SH-SY5Y (cell line): Measurements from ENCODE around the gene SARDH.

Experiments
- GATA2 ChIP-seq: IDR thresholded peaks from 2 replicates; pipeline ENCODE4 v1.6.1; 2011; ENCODE audit warnings: mild to moderate bottlenecking, low read depth, low read length
- GATA3 ChIP-seq: IDR thresholded peaks from 2 replicates; pipeline ENCODE4 v1.6.1; 2011; ENCODE audit warnings: low read depth, mild to moderate bottlenecking, low read length, moderate library complexity

SARDH gene

DNA sequence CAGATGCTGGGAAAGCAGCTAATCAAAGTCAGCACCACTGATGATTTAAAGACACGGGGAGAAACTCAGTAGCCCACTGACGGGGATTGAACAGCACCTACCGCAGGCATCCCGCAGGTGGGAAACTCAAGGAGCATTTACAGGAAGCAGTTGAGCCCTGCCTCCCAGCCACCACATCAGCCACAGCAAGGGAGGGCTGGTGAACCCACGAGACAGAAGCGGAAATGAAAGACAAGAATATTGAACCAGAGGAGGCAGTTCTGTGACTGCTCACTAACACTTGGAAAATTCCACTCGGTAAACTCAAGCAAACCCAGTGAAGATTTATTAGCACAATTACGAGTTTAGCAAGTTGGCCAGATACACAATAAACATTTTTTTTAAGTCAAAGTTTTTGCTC is 118.4 kb downstream of the SARDH start:
- TF ChIP-seq GATA3 (no peak), GATA2 (no peak)

DNA sequence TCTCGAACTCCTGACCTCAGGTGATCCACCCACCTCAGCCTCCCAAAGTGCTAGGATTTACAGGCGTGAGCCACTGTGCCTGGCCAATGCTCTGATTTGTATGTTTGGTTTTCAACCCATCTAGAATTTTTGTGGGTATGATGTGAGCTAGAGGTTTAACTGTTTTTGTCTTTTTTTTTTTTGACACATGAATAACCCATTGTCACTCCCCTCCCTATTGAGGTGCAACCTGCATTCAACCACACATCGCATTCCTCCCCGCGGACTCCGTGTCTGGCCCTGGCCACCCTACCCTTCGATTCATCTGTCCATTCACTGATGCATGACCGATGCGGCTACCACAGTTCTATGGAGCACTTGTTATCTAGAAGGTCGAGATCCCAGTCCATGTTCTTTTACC is 119.4 kb downstream of the SARDH start:
- TF ChIP-seq GATA3 (no peak), GATA2 (no peak)

DNA sequence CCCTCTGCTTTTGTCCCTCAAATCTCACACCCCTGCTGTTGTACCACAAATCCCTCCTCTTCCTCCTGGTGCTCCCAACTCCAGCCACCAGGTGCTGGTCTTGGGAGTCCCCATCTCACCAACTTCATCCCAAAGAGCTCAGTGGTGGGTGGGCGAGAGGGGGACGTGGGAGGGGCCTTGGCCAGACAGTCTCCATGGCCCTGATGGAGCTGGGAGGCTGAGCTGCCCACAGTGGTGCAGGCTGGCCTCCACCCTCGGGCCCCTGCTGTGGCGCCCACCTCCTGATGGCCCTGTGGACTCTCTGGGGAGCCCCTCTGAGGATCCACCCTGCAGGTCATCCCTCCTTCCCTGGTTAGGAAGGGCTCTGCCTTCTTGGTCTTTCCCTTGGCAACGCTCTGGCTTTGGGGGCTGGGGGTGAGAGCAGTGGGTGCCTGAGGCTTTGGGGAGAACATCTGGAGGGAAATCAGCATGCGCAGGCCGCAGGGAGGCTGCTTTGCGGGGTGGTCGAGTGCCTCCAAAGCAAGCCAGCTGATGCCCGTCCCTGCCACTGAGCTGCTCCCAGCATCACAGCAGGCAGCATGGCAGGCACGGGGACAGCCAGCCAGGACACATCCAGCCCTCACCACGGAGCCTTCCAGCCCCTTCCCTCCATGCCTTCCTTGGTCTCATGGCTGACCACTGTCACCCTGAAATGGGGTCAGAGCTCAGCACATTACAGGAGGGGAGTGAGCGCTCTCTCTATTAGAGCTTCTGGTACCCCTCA is 121.3 kb downstream of the SARDH start:
- TF ChIP-seq GATA3, result no peak
- TF ChIP-seq GATA2, result no peak

DNA sequence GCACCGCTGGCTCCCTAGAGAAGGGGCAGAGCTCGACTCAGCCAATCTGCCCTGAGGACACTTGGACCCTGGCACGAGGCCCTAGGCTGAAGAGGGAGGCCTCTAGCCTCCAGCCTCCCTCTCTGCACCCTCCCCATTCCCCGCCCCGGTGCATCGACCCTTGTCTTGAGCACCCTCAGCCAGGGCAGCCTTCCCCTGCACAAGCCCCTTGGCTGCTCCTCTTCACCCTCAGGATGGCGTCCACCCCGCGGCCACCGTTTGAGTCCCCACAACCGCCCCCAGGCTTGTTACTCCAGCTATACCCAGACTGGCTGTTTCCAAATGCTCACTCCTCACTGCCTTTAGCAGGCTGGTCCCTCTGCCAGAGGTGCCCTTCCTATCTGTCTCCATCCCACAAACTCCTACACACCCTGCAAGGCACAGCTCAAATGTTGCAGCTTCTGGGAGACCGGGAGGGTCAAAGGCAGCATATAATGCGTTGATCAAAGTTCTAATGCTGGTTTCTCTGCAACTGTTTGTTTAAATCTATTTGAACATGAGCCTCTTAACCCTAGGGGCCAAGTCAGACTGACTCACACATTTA is 122.5 kb downstream of the SARDH start:
- no peak for TF ChIP-seq GATA2
- no peak for TF ChIP-seq GATA3

DNA sequence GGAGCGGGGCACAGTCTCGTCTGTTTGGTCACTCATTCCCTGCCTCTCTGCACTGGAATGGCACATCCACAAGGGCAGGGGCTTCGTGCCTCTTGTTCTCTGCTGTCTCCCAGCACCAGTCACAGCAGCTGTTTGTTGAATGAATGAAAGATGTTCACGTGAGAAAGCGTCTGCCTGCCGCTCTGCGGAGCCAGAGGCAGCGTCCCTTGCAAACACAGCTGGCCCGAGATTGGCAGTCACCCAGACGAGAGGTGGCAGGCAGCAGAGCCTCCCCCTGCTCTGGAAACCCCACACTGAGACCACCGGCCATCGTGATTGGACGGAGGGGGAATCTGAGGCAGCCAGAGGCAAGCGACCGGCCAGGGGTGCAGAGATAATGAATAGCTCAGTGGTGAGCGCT is 123.0 kb downstream of the SARDH start:
- TF ChIP-seq GATA2 (no peak), GATA3 (no peak)

DNA sequence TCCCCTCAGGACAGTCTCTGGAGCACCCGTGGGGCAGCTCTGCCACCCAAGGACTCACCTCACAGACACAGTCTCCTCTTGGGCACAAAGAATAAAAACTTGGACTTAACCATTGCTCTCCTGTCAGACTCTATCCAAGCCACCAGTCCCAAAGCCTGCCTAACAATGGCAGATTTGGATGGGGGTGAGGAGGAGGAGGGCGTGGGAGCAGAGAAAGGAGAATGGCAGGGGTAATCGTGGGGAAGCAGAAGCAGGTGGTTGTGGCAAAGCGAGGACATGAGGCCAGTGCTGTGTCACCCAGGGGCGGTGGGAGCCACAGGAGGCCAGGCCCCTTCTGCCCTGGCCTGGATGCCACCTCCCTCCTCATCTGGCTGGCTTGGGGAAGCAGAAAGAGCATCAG is 123.5 kb downstream of the SARDH start:
- TF ChIP-seq GATA3 (no peak), GATA2 (no peak)

DNA sequence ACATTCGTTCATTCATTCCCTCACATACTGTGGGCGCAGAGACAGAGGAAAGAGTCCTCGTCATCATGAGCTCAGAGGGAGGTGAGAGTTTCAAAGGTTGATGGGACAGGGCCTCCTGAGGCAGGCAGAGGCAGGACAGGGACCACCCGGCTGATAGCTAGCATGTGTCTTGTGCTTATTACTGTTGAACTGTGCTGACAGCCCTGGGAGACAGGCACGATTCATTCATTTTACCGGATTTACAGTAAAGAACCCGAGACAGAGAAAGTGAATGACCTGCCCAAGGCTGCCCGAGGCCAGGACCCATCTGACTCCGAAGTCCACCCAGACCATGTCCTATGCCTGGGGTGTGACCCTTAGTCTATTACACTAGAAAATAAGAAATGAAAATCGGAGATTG is 124.1 kb downstream of the SARDH start:
- TF ChIP-seq GATA2 (no peak), GATA3 (no peak)
